HFFc6 (cell line): Measurements from ENCODE around the gene MYO3B. TPM values are rescaled to one million over a fixed set of nuclear protein-coding genes. Genes with fewer than 3 reads are reported as not detected.
"Not testable (repeated sequence)": the region's sequence is repeated elsewhere in the genome, so short reads cannot be mapped to it uniquely, and the experiment has no call there.

Experiments used
- DNase-seq: peaks from one replicate; pipeline ENCODE4 v3.0.0-alpha.2; 2018
- H3K27ac Mint-ChIP-seq: 2 replicates; pipeline ENCODE4 v1.8.0; 2020; ENCODE audit warnings: mild to moderate bottlenecking, mixed read lengths
- H3K27me3 Mint-ChIP-seq: 2 replicates; pipeline ENCODE4 v1.8.0; 2021; ENCODE audit warnings: mild to moderate bottlenecking, moderate library complexity, mixed read lengths; ENCODE audit not compliant: insufficient read depth
- H3K36me3 Mint-ChIP-seq: 2 replicates; pipeline ENCODE4 v1.8.0; 2021; ENCODE audit warnings: low read depth, mixed read lengths
- H3K4me1 Mint-ChIP-seq: 2 replicates; pipeline ENCODE4 v1.8.0; 2020; ENCODE audit warnings: low read depth, mixed read lengths
- H3K4me3 Mint-ChIP-seq: 2 replicates; pipeline ENCODE4 v1.8.0; 2020; ENCODE audit warnings: mild to moderate bottlenecking, moderate library complexity, mixed read lengths
- H3K9me3 Mint-ChIP-seq: 2 replicates; pipeline ENCODE4 v1.8.0; 2020; ENCODE audit warnings: mild to moderate bottlenecking, mixed read lengths
- CTCF ChIP-seq: fragments of 200-600 bp; sonication (generic); IDR thresholded peaks from 2 replicates; pipeline ENCODE4 v1.5.0; 2021; ENCODE audit warnings: antibody characterized with exemption, mild to moderate bottlenecking
- total RNA-seq, 6 experiments: library from RNA; stranded (reverse); fragmentation: NEBNext Ultra II Directional; extraction: Animal tissue kit (Norgen Biotek cat#: 25700); gene quantifications; 2 replicates in 1 of 6; 3 replicates in 5 of 6; pipeline ENCODE4 v1.2.3, GENCODE V29; 2021

MYO3B gene
- total RNA-seq, 6 experiments from 2014 or later = not detected

- no peak overlapping the region for H3K4me3 Mint-ChIP-seq
- TF ChIP-seq CTCF = no peak
- no peak overlapping the region for H3K27ac Mint-ChIP-seq
- peaks cover 42% of the 10 kb centered on the region for H3K9me3 Mint-ChIP-seq
- DNase-seq = no peak
- no peaks in the 10 kb centered on the region for H3K4me1 Mint-ChIP-seq
- peaks cover 2% of the 10 kb centered on the region for H3K27me3 Mint-ChIP-seq
- no peaks in the 10 kb centered on the region; the same call in 1 of the 2 replicates for H3K36me3 Mint-ChIP-seq
These were observed 289.8 kb downstream of the MYO3B start for GRCh38 chr2:170467568-170468422.

- peaks cover 2% of the 10 kb centered on the region for H3K27me3 Mint-ChIP-seq
- no peak for TF ChIP-seq CTCF
- H3K27ac Mint-ChIP-seq = no peak overlapping the region
- H3K36me3 Mint-ChIP-seq = no peaks in the 10 kb centered on the region; the same call in 1 of the 2 replicates
- H3K9me3 Mint-ChIP-seq = peaks cover 42% of the 10 kb centered on the region
- DNase-seq = no peak
- H3K4me3 Mint-ChIP-seq = no peak overlapping the region
- no peaks in the 10 kb centered on the region for H3K4me1 Mint-ChIP-seq
These were observed 290.6 kb downstream of the MYO3B start for GRCh38 chr2:170468557-170468956.

- not testable (repeated sequence) for H3K4me3 Mint-ChIP-seq, DNase-seq, H3K27me3 Mint-ChIP-seq, H3K27ac Mint-ChIP-seq, H3K36me3 Mint-ChIP-seq, H3K4me1 Mint-ChIP-seq
- peaks cover 30% of the 10 kb centered on the region for H3K9me3 Mint-ChIP-seq
These were observed 294.6 kb downstream of the MYO3B start for GRCh38 chr2:170472498-170472897.

GRCh38 chr2:170475878-170476277 lies 297.9 kb downstream of the MYO3B start:
- Mint-ChIP-seq H3K36me3 (no peaks in the 10 kb centered on the region), H3K4me1 (no peaks in the 10 kb centered on the region), H3K4me3 (no peak overlapping the region), H3K9me3 (peaks cover 29% of the 10 kb centered on the region), H3K27ac (no peak overlapping the region), H3K27me3 (peaks cover 5% of the 10 kb centered on the region)
- no peak for TF ChIP-seq CTCF
- no peak for DNase-seq

- no peak for TF ChIP-seq CTCF
- Mint-ChIP-seq H3K9me3 (peaks cover 28% of the 10 kb centered on the region), H3K27ac (no peak overlapping the region), H3K27me3 (peaks cover 5% of the 10 kb centered on the region), H3K36me3 (no peaks in the 10 kb centered on the region; the same call in 1 of the 2 replicates), H3K4me3 (no peak overlapping the region), H3K4me1 (no peaks in the 10 kb centered on the region)
- no peak for DNase-seq
These were observed 299.7 kb downstream of the MYO3B start for GRCh38 chr2:170477630-170478029.

GRCh38 chr2:170481201-170481600 lies 303.3 kb downstream of the MYO3B start:
- H3K4me1 Mint-ChIP-seq = no peaks in the 10 kb centered on the region
- no peaks in the 10 kb centered on the region; the same call in 1 of the 2 replicates for H3K36me3 Mint-ChIP-seq
- H3K27ac Mint-ChIP-seq = no peak overlapping the region
- H3K4me3 Mint-ChIP-seq = no peak overlapping the region
- H3K27me3 Mint-ChIP-seq = peaks cover 5% of the 10 kb centered on the region; the same call in 1 of the 2 replicates
- DNase-seq = no peak
- H3K9me3 Mint-ChIP-seq = peaks cover 27% of the 10 kb centered on the region
- TF ChIP-seq CTCF = no peak
